K562 (cell line): ENCODE data around the gene ZP3. TPM values are rescaled to one million over a fixed set of nuclear protein-coding genes. Genes with fewer than 3 reads are reported as not detected.
A peak's percentile ranks its signal among the peaks of the same experiment; 100 is the strongest.

ENCODE experiments used
- E2F4 ChIP-seq: sonication (generic); formaldehyde crosslinking; IDR thresholded peaks from 2 replicates; pipeline ENCODE4 v1.8.0; 2022; ENCODE audit warnings: mild to moderate bottlenecking, low read depth, missing genetic modification reagents
- ELK3 ChIP-seq: fragments of 450-650 bp; formaldehyde crosslinking; IDR thresholded peaks from 2 replicates; pipeline ENCODE4 v1.4.0; 2020; ENCODE audit warnings: mild to moderate bottlenecking
- EWSR1 ChIP-seq: fragments of 450-650 bp; IDR thresholded peaks from 2 replicates; pipeline ENCODE4 v1.6.1; 2018; ENCODE audit warnings: borderline replicate concordance, mild to moderate bottlenecking, low read depth, moderate library complexity; ENCODE audit not compliant: partially characterized antibody
- GTF2F1 ChIP-seq: IDR thresholded peaks from 2 replicates; pipeline ENCODE4 v1.6.1; 2011; ENCODE audit warnings: low read depth, low read length, improper control_type of control experiment
- HNRNPL ChIP-seq: fragments of 200-400 bp; formaldehyde crosslinking; IDR thresholded peaks from 2 replicates; pipeline ENCODE4 v1.6.1; 2017; ENCODE audit warnings: low read depth, mild to moderate bottlenecking, low read length
- KLF10 ChIP-seq: fragments of 250-450 bp; sonication (Bioruptor Pico); IDR thresholded peaks from 2 replicates; pipeline ENCODE4 v1.6.1; 2021; ENCODE audit warnings: matching md5 sums
- MEF2D ChIP-seq: conservative IDR thresholded peaks from 2 replicates; pipeline ENCODE4 v1.6.1; 2016; ENCODE audit warnings: low read depth, missing genetic modification characterization, missing compliant biosample characterization
- MIER1 ChIP-seq: fragments of 450-650 bp; IDR thresholded peaks from 2 replicates; pipeline ENCODE4 v1.6.1; 2016; ENCODE audit warnings: antibody characterized with exemption, mild to moderate bottlenecking, low read depth
- MITF ChIP-seq: IDR thresholded peaks from 2 replicates; pipeline ENCODE4 v1.6.1; 2014; ENCODE audit warnings: antibody characterized with exemption
- MTF1 ChIP-seq: fragments of 250-450 bp; sonication (Bioruptor Pico); IDR thresholded peaks from 2 replicates; pipeline ENCODE4 v1.9.0; 2021; ENCODE audit warnings: moderate library complexity, mild to moderate bottlenecking, inconsistent platforms, borderline replicate concordance
- NBN ChIP-seq: fragments of 450-650 bp; IDR thresholded peaks from 2 replicates; pipeline ENCODE4 v1.6.1; 2016; ENCODE audit warnings: low read depth, mild to moderate bottlenecking
- NFATC3 ChIP-seq: fragments of 450-650 bp; IDR thresholded peaks from 2 replicates; pipeline ENCODE4 v1.6.1; 2017; ENCODE audit warnings: mild to moderate bottlenecking
- NR2F6 ChIP-seq: fragments of 450-650 bp; formaldehyde crosslinking; IDR thresholded peaks from 2 replicates; pipeline ENCODE4 v1.4.0; 2020; ENCODE audit warnings: mild to moderate bottlenecking
- PYGO2 ChIP-seq: fragments of 450-650 bp; IDR thresholded peaks from 2 replicates; pipeline ENCODE4 v1.6.1; 2016; ENCODE audit warnings: mild to moderate bottlenecking, missing genetic modification characterization, moderate library complexity, missing compliant biosample characterization
- RB1 ChIP-seq: fragments of 450-650 bp; IDR thresholded peaks from 2 replicates; pipeline ENCODE4 v1.6.1; 2017; ENCODE audit warnings: low read depth, mild to moderate bottlenecking
- RBM14 ChIP-seq: fragments of 200-400 bp; formaldehyde crosslinking; IDR thresholded peaks from 2 replicates; pipeline ENCODE4 v1.6.1; 2018; ENCODE audit warnings: low read depth, mild to moderate bottlenecking, low read length, moderate library complexity, borderline replicate concordance; ENCODE audit not compliant: insufficient read depth
- RCOR1 ChIP-seq, 2 experiments: IDR thresholded peaks; 2 replicates each; pipeline ENCODE4 v1.6.1; 2012; ENCODE audit warnings: low read depth in 2 of 2, low read length in 2 of 2, borderline replicate concordance in 1 of 2, improper control_type of control experiment in 1 of 2
- SOX6 ChIP-seq: fragments of 450-650 bp; IDR thresholded peaks from 2 replicates; pipeline ENCODE4 v1.6.1; 2014; ENCODE audit warnings: mild to moderate bottlenecking
- TBL1XR1 ChIP-seq, 2 experiments: IDR thresholded peaks; 2 replicates each; pipeline ENCODE4 v1.6.1; 2012; ENCODE audit warnings: improper control_type of control experiment in 2 of 2, low read length in 2 of 2, mild to moderate bottlenecking in 1 of 2
- TGIF2 ChIP-seq: sonication (generic); formaldehyde crosslinking; IDR thresholded peaks from 2 replicates; pipeline ENCODE4 v1.8.1; 2022; ENCODE audit warnings: mild to moderate bottlenecking, missing genetic modification reagents, moderate library complexity
- ZFP91 ChIP-seq: sonication (generic); formaldehyde crosslinking; IDR thresholded peaks from 2 replicates; pipeline ENCODE4 v1.8.0; 2022; ENCODE audit warnings: mild to moderate bottlenecking, missing genetic modification reagents
- ZNF146 ChIP-seq: IDR thresholded peaks from one replicate; pipeline ENCODE4 v1.6.1; 2018; ENCODE audit warnings: missing compliant biosample characterization; ENCODE audit not compliant: unreplicated experiment
- ZNF174 ChIP-seq: fragments of 250-450 bp; sonication (Bioruptor Pico); IDR thresholded peaks from 2 replicates; pipeline ENCODE4 v1.4.0; 2020; ENCODE audit warnings: mild to moderate bottlenecking
- ZNF436 ChIP-seq: fragments of 250-450, 450-650 bp; sonication (Bioruptor Pico); formaldehyde crosslinking; IDR thresholded peaks from 2 replicates; pipeline ENCODE4 v1.7.0; 2020; ENCODE audit warnings: mild to moderate bottlenecking
- ZNF561 ChIP-seq: fragments of 450-650 bp; formaldehyde crosslinking; conservative IDR thresholded peaks from 2 replicates; pipeline ENCODE4 v1.4.0; 2020; ENCODE audit warnings: mild to moderate bottlenecking, moderate library complexity
- polyA plus RNA-seq, 8 experiments: library from polyadenylated mRNA; depleted of rRNA in 4 of 8; stranded (reverse) in 5 of 8; unstranded in 3 of 8; fragments of >200 nt; fragmentation: Nextera tagmentation in 2 of 8; fragmentation: Illumina TruSeq in 1 of 8; extraction: Ambion mirVana in 2 of 8; extraction: Trizol in 1 of 8; gene quantifications; 2 replicates each; pipeline versions ENCODE4 v1.2.1 to v1.2.3, GENCODE V29; 2011 to 2014; ENCODE audit warnings: inconsistent platforms in 1 of 8, missing spikeins in 1 of 8
- total RNA-seq, 7 experiments: library from RNA; depleted of rRNA in 6 of 7; stranded (reverse); fragments of >200 nt in 6 of 7; fragmentation: Illumina TruSeq in 2 of 7; extraction: Trizol in 2 of 7; gene quantifications; 2 replicates each; pipeline versions ENCODE4 v1.2.1 to v1.2.3, GENCODE V29; 2011 to 2021; ENCODE audit warnings: low replicate concordance in 1 of 7

Gene ZP3
- total and polyA plus RNA-seq, 9 of the 15 experiments (the other 6 are each of a cell fraction or from before 2014, with no cell fraction given), result 1.4 to 3.8 (median 2.4) TPM

GRCh38 chr7:76383089-76383944 is 41.4 kb upstream of the ZP3 start (continued):
- TF ChIP-seq NR2F6 (CRISPR knock-in tag) (no peak), ZNF561 (no peak), RCOR1 (IDR thresholded peaks at IDR 0.05; ENCODE audit: borderline replicate concordance in 1 of 2, low read depth in 2 of 2, low read length in 2 of 2) (peak; percentile 76 to 98; a peak in 3 of 4 replicates), PYGO2 (tag) (no peak), NBN (peak; percentile 67), ELK3 (CRISPR knock-in tag) (no peak), KLF10 (CRISPR knock-in tag) (no peak), TGIF2 (CRISPR knock-in tag) (no peak), MTF1 (CRISPR knock-in tag) (no peak), RBM14 (no peak), ZNF436 (CRISPR knock-in tag) (no peak), MITF (no peak), RB1 (no peak), EWSR1 (no peak), ZFP91 (no peak), MEF2D (tag) (no peak), TBL1XR1 (IDR thresholded peaks at IDR 0.05; ENCODE audit: low read length in 2 of 2) (peak in 1 of 2 experiments; percentile 31; a peak in 1 of 4 replicates), SOX6 (no peak), NFATC3 (peak; percentile 49; the same call in 1 of the 2 replicates), GTF2F1 (no peak), HNRNPL (no peak), ZNF174 (CRISPR knock-in tag) (no peak), E2F4 (no peak), ZNF146 (CRISPR knock-in tag) (no peak), MIER1 (peak; percentile 26; the same call in 1 of the 2 replicates)
